Astrocyte (in vitro differentiated cells and primary cell): ENCODE measurements around the gene SEMA3B. TPM values are rescaled to one million over a fixed set of nuclear protein-coding genes. Genes with fewer than 3 reads are reported as not detected.

Source experiments
- DNase-seq: peaks from one replicate; pipeline ENCODE4 v3.0.0-alpha.2; 2010; ENCODE audit warnings: low read depth
- FAIRE-seq: peaks from 2 replicates; lab custom pipeline; 2011; peaks lifted over from hg19 to GRCh38; lab: Jason Lieb, UNC
- H2AFZ ChIP-seq: 2 replicates; pipeline ENCODE4 v1.6.0; 2012; ENCODE audit warnings: low read depth, low read length, inconsistent platforms
- H3K27ac ChIP-seq: 2 replicates; pipeline ENCODE4 v1.5.1; 2011; ENCODE audit warnings: low read depth, low read length, inconsistent platforms
- H3K27me3 ChIP-seq: 2 replicates; pipeline ENCODE4 v1.6.0; 2011; ENCODE audit warnings: low read length, inconsistent platforms; ENCODE audit not compliant: insufficient read depth
- H3K36me3 ChIP-seq: 2 replicates; pipeline ENCODE4 v1.5.1; 2011; ENCODE audit warnings: low read length, inconsistent platforms; ENCODE audit not compliant: insufficient read depth
- H3K4me1 ChIP-seq: 2 replicates; pipeline ENCODE4 v1.5.1; 2011; ENCODE audit warnings: low read length, inconsistent platforms; ENCODE audit not compliant: insufficient read depth
- H3K4me2 ChIP-seq: 2 replicates; pipeline ENCODE4 v1.6.0; 2012; ENCODE audit warnings: low read length, inconsistent platforms
- H3K4me3 ChIP-seq: 2 replicates; pipeline ENCODE4 v1.5.1; 2011; ENCODE audit warnings: low read depth, mild to moderate bottlenecking, low read length, inconsistent platforms; ENCODE audit not compliant: insufficient read depth
- H3K79me2 ChIP-seq: 2 replicates; pipeline ENCODE4 v1.6.0; 2012; ENCODE audit warnings: mild to moderate bottlenecking, low read length, inconsistent platforms; ENCODE audit not compliant: insufficient read depth
- H3K9ac ChIP-seq: 2 replicates; pipeline ENCODE4 v1.6.0; 2012; ENCODE audit warnings: mild to moderate bottlenecking, low read length, inconsistent platforms
- H3K9me3 ChIP-seq: 2 replicates; pipeline ENCODE4 v1.5.1; 2012; ENCODE audit warnings: low read depth, mild to moderate bottlenecking, low read length, inconsistent platforms; ENCODE audit not compliant: insufficient read depth
- H4K20me1 ChIP-seq: 2 replicates; pipeline ENCODE4 v1.6.0; 2012; ENCODE audit warnings: low read length, inconsistent platforms; ENCODE audit not compliant: insufficient read depth
- H3K27ac Mint-ChIP-seq: one replicate; pipeline ENCODE4 v1.8.0; 2021; ENCODE audit warnings: mild to moderate bottlenecking, mixed read lengths; ENCODE audit not compliant: unreplicated experiment
- H3K27me3 Mint-ChIP-seq: one replicate; pipeline ENCODE4 v1.8.0; 2021; ENCODE audit warnings: low read depth, mixed read lengths; ENCODE audit not compliant: unreplicated experiment
- H3K36me3 Mint-ChIP-seq: one replicate; pipeline ENCODE4 v1.8.0; 2021; ENCODE audit warnings: low read depth, mixed read lengths; ENCODE audit not compliant: unreplicated experiment
- H3K4me1 Mint-ChIP-seq: one replicate; pipeline ENCODE4 v1.8.0; 2021; ENCODE audit warnings: low read depth, mixed read lengths; ENCODE audit not compliant: unreplicated experiment
- H3K4me3 Mint-ChIP-seq: one replicate; pipeline ENCODE4 v1.8.0; 2021; ENCODE audit warnings: mild to moderate bottlenecking, moderate library complexity, mixed read lengths; ENCODE audit not compliant: unreplicated experiment
- H3K9me3 Mint-ChIP-seq: one replicate; pipeline ENCODE4 v1.8.0; 2021; ENCODE audit warnings: mild to moderate bottlenecking, mixed read lengths; ENCODE audit not compliant: unreplicated experiment
- CTCF ChIP-seq: IDR thresholded peaks from 2 replicates; pipeline ENCODE4 v1.5.1; 2011; ENCODE audit warnings: low read depth, mild to moderate bottlenecking, inconsistent platforms, low read length, moderate library complexity; ENCODE audit not compliant: insufficient read depth
- EZH2 ChIP-seq: IDR thresholded peaks from 2 replicates; pipeline ENCODE4 v1.6.1; 2012; ENCODE audit warnings: mild to moderate bottlenecking, low read length, inconsistent platforms; ENCODE audit not compliant: insufficient read depth
- total RNA-seq: library from RNA; stranded (reverse); gene quantifications from 2 replicates; pipeline ENCODE4 v1.2.1, GENCODE V29; 2021

SEMA3B gene
- total RNA-seq, 1 donor from 2014 or later: 5.9 TPM

- Histone ChIP-seq H3K4me1 (peaks cover 17% of the 10 kb centered on the region), H3K27ac (no peak overlapping the region), H4K20me1 (no peaks in the 10 kb centered on the region), H2AFZ (no peak overlapping the region), H3K4me3 (peak overlapping the region; percentile 81), H3K79me2 (peaks cover 7% of the 10 kb centered on the region), H3K9ac (peak overlapping the region; percentile 85), H3K9me3 (no peaks in the 10 kb centered on the region), H3K4me2 (peak overlapping the region; percentile 92), H3K36me3 (no peaks in the 10 kb centered on the region), H3K27me3 (no peaks in the 10 kb centered on the region)
- FAIRE-seq (no peak), DNase-seq (no peak)
- Mint-ChIP-seq H3K27me3 (no peaks in the 10 kb centered on the region), H3K4me1 (peaks cover 6% of the 10 kb centered on the region), H3K27ac (no peak overlapping the region), H3K36me3 (no peaks in the 10 kb centered on the region), H3K4me3 (peak overlapping the region; percentile 96), H3K9me3 (no peaks in the 10 kb centered on the region)
- peak; percentile 13 for TF ChIP-seq CTCF
- TF ChIP-seq EZH2: no peak
Observed at GRCh38 chr3:50297896-50298725, 29.2 kb downstream of the SEMA3B start.

GRCh38 chr3:50298836-50299637 lies 30.1 kb downstream of the SEMA3B start, which contains the start of the genes HYAL3 and NAA80:
Gene HYAL3, minus strand, starts transcription at chr3:50299405. Its CDS starts 3,803 bp downstream, at chr3:50295602.
Gene NAA80, minus strand, starts transcription at chr3:50299405. Its CDS starts 1,942 bp downstream, at chr3:50297463.
- Mint-ChIP-seq H3K36me3 (no peaks in the 10 kb centered on the region), H3K27me3 (no peaks in the 10 kb centered on the region), H3K4me1 (peaks cover 6% of the 10 kb centered on the region), H3K27ac (peak within 1 kb of the TSS; percentile 89), H3K4me3 (peak within 1 kb of the TSS; percentile 96), H3K9me3 (no peaks in the 10 kb centered on the region)
- H3K4me3 ChIP-seq: peak within 1 kb of the TSS; percentile 81
- H3K79me2 ChIP-seq: peaks cover 7% of the 10 kb centered on the region
- no peak for TF ChIP-seq CTCF
- TF ChIP-seq EZH2: no peak
- H3K27me3 ChIP-seq: no peaks in the 10 kb centered on the region
- no peaks in the 10 kb centered on the region for H3K9me3 ChIP-seq
- peak within 1 kb of the TSS; percentile 95 for H2AFZ ChIP-seq
- H3K27ac ChIP-seq: peak within 1 kb of the TSS; percentile 79
- no peaks in the 10 kb centered on the region for H4K20me1 ChIP-seq
- H3K9ac ChIP-seq: peak within 1 kb of the TSS; percentile 85
- FAIRE-seq (no peak), DNase-seq (peak; percentile 96)
- H3K4me2 ChIP-seq: peak within 1 kb of the TSS; percentile 92
- no peaks in the 10 kb centered on the region for H3K36me3 ChIP-seq
- peaks cover 17% of the 10 kb centered on the region for H3K4me1 ChIP-seq
